ENCODE results near the gene FBXL7. TPM values are rescaled to one million over a fixed set of nuclear protein-coding genes. Genes with fewer than 3 reads are reported as not detected.
A peak's percentile ranks its signal among the peaks of the same experiment; 100 is the strongest.

Gene FBXL7
- total RNA-seq, 2 donors from 2014 or later, result 21.1 to 31.7 TPM

DNA sequence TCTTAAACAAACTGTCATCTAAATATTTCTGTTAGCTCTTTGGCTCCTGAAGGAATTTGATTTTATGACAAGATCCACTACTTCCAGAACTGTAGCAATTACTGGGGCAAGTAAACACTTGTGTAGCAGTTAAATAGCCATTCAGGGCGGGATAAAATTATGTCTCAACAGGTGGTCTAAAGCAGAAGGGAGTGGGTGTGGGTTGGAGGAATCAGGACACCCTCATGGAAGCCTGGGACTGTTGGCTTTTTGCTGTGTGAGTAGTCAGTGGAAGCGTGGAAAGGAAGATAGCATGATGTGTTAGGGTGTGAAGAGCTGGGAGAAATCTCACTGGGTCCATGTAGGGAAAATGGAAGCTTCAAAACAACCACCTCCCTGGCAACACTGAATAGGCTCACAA is 127.1 kb downstream of the FBXL7 start:
- Histone ChIP-seq H3K4me3 (no peak overlapping the region), H3K36me3 (no peaks in the 10 kb centered on the region), H3K27me3 (replicated peaks; ENCODE audit: insufficient read depth) (no peaks in the 10 kb centered on the region), H3K9me3 (no peaks in the 10 kb centered on the region), H3K27ac (no peak overlapping the region), H3K4me1 (ENCODE audit: control insufficient read depth in 1 of 2, low read depth in 2 of 2) (peaks cover 4 to 22% of the 10 kb centered on the region in 2 donors)
- ATAC-seq (ENCODE audit: insufficient number of reproducible peaks, low FRiP score, low read depth) (no peak), DNase-seq (ENCODE audit: low spot score) (no peak)
- TF ChIP-seq, protein P1, sequence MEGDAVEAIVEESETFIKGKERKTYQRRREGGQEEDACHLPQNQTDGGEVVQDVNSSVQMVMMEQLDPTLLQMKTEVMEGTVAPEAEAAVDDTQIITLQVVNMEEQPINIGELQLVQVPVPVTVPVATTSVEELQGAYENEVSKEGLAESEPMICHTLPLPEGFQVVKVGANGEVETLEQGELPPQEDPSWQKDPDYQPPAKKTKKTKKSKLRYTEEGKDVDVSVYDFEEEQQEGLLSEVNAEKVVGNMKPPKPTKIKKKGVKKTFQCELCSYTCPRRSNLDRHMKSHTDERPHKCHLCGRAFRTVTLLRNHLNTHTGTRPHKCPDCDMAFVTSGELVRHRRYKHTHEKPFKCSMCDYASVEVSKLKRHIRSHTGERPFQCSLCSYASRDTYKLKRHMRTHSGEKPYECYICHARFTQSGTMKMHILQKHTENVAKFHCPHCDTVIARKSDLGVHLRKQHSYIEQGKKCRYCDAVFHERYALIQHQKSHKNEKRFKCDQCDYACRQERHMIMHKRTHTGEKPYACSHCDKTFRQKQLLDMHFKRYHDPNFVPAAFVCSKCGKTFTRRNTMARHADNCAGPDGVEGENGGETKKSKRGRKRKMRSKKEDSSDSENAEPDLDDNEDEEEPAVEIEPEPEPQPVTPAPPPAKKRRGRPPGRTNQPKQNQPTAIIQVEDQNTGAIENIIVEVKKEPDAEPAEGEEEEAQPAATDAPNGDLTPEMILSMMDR (IDR thresholded peaks at IDR 0.05), result no peak

DNA sequence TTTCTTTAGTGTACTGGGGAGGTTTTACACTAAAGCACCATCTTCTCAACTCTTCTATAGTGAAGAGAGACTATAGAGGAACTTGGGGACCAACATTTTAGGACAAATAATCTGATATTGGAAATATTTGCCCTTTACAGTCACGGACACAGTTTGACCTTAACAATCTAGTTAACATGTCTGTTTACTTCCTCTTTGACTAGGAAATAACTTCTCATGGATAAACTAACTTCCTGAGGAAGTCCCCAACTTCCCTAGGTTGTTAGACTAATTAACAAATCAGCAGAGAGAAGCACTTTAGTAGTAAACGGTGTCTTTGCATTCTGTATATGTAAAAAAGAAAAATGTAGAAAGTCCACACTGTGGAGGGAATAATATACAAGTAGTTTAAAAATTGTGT is 127.7 kb downstream of the FBXL7 start:
- DNase-seq (ENCODE audit: low spot score), result no peak
- TF ChIP-seq, protein P1 (IDR thresholded peaks at IDR 0.05), result no peak
- no peaks in the 10 kb centered on the region for H3K27me3 ChIP-seq (replicated peaks; ENCODE audit: insufficient read depth)
- no peak overlapping the region for H3K4me3 ChIP-seq
- H3K4me1 ChIP-seq (ENCODE audit: control insufficient read depth in 1 of 2, low read depth in 2 of 2), result peaks cover 4 to 22% of the 10 kb centered on the region in 2 donors
- no peaks in the 10 kb centered on the region for H3K36me3 ChIP-seq
- no peak overlapping the region for H3K27ac ChIP-seq
- no peaks in the 10 kb centered on the region for H3K9me3 ChIP-seq
- no peak for ATAC-seq (ENCODE audit: insufficient number of reproducible peaks, low FRiP score, low read depth)

DNA sequence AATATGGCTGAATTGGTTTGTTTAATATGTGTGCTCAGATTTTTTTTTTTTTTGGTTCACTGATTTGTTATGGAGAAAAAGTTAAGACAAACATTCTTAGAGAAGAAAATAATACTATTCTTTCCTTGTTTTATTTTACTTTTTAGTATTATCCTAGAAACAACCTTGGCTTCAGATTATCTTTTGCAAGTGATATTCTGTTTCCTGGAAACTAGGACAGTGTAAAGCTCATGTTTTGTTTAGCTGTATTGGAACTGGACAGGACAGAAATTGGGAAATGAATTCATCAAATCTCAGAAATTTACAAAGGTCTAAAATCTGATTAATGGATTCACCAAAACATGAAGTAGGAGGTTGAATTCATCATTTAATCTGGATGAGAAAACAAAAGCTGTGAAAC is 130.5 kb downstream of the FBXL7 start:
- H3K36me3 ChIP-seq, result no peaks in the 10 kb centered on the region
- no peak for ATAC-seq (ENCODE audit: insufficient number of reproducible peaks, low FRiP score, low read depth)

DNA sequence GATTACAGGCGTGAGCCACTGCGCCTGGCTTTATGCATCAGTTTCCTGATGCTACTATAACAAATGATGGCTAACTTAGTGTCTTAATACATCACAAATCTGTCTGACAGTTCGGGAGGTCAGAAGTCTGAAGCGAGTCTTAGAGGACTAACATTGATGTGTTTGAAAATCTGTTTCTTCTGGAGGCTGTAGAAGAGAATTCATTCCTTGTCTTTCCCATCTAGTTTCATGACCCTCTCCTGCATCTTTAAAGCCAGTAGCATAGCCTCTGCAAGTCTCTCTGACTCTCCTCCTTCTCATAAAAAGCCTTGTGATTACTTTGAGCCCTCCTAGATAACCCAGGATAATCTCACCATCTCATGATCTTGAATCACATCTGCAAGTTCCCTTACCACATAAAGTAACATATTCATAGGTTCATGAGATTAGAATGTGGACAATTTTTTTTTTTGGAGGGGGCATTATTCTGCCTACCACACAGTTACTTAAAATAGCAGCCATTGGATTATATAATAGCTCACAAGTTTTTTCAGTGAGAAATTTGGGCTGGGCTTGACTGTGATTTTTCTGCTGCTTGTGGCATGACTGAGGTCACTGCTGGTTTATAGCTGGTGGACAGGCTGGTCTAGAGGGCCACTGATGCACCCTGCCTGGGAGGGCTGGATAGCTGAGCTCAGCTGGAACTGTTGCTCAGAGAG is 134.8 kb downstream of the FBXL7 start:
- DNase-seq (ENCODE audit: low spot score) (no peak), ATAC-seq (ENCODE audit: insufficient number of reproducible peaks, low FRiP score, low read depth) (peak; percentile 71)
- H3K27me3 ChIP-seq (replicated peaks; ENCODE audit: insufficient read depth), result no peaks in the 10 kb centered on the region
- TF ChIP-seq, protein P1 (IDR thresholded peaks at IDR 0.05), result no peak
- H3K36me3 ChIP-seq, result no peaks in the 10 kb centered on the region
- no peaks in the 10 kb centered on the region for H3K9me3 ChIP-seq
- H3K4me1 ChIP-seq (ENCODE audit: control insufficient read depth in 1 of 2, low read depth in 2 of 2), result peaks cover 6 to 53% of the 10 kb centered on the region in 2 donors
- H3K27ac ChIP-seq, result peak overlapping the region in 1 of 2 donors; percentile 53
- H3K4me3 ChIP-seq, result no peak overlapping the region

More for the DNA sequence above, 130.5 kb downstream of the FBXL7 start:
- Histone ChIP-seq H3K4me1 (ENCODE audit: control insufficient read depth in 1 of 2, low read depth in 2 of 2) (peaks cover 7 to 29% of the 10 kb centered on the region in 2 donors), H3K4me3 (no peak overlapping the region), H3K9me3 (no peaks in the 10 kb centered on the region), H3K27ac (no peak overlapping the region), H3K27me3 (replicated peaks; ENCODE audit: insufficient read depth) (no peaks in the 10 kb centered on the region)
- TF ChIP-seq, protein P1 (IDR thresholded peaks at IDR 0.05), result no peak
- DNase-seq (ENCODE audit: low spot score), result no peak

DNA sequence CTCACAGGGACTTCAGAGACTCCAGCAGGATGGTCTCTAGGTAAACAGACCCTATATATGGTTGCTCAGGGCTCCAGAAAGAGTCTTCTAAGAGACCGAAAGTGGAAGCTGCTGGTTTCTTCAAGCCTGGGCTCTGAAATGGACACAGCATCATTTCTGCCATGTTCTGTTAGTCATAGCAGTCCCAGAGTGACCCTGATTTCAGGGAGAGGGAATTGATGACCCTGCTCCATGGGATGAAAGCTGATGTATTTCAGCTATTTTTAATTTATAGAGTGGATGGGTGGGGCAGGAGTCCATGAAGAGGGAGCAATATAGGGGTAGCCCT is 135.3 kb downstream of the FBXL7 start:
- no peak for ATAC-seq (ENCODE audit: insufficient number of reproducible peaks, low FRiP score, low read depth)
- TF ChIP-seq, protein P1 (IDR thresholded peaks at IDR 0.05), result no peak

More for the DNA sequence above, 135.3 kb downstream of the FBXL7 start:
- no peaks in the 10 kb centered on the region for H3K9me3 ChIP-seq
- no peaks in the 10 kb centered on the region for H3K36me3 ChIP-seq
- DNase-seq (ENCODE audit: low spot score), result no peak
- H3K27me3 ChIP-seq (replicated peaks; ENCODE audit: insufficient read depth), result no peaks in the 10 kb centered on the region
- peak overlapping the region in 1 of 2 donors; percentile 53 for H3K27ac ChIP-seq
- peaks cover 6 to 48% of the 10 kb centered on the region in 2 donors for H3K4me1 ChIP-seq (ENCODE audit: control insufficient read depth in 1 of 2, low read depth in 2 of 2)
- H3K4me3 ChIP-seq, result no peak overlapping the region

All from thoracic aorta (tissue), 2 donors.